Measurements from ENCODE around the gene GUK1. TPM values are rescaled to one million over a fixed set of nuclear protein-coding genes. Genes with fewer than 3 reads are reported as not detected.

GUK1 gene
- total RNA-seq, 6 experiments from 2014 or later: 215 to 313 (median 247) TPM

- no peaks in the 10 kb centered on the region for H3K36me3 Mint-ChIP-seq (ENCODE audit: low read depth)
- H3K27ac Mint-ChIP-seq: no peak overlapping the region
- no peak for DNase-seq
- TF ChIP-seq CTCF (IDR thresholded peaks at IDR 0.05): no peak
- no peak overlapping the region for H3K4me3 Mint-ChIP-seq
- H3K9me3 Mint-ChIP-seq: no peaks in the 10 kb centered on the region
- H3K4me1 Mint-ChIP-seq (ENCODE audit: low read depth): peaks cover 6% of the 10 kb centered on the region; the same call in 1 of the 2 replicates
- no peaks in the 10 kb centered on the region; the same call in 1 of the 2 replicates for H3K27me3 Mint-ChIP-seq (ENCODE audit: insufficient read depth)
Observed at GRCh38 chr1:228156941-228157728, 17.1 kb downstream of the GUK1 start.

DNA sequence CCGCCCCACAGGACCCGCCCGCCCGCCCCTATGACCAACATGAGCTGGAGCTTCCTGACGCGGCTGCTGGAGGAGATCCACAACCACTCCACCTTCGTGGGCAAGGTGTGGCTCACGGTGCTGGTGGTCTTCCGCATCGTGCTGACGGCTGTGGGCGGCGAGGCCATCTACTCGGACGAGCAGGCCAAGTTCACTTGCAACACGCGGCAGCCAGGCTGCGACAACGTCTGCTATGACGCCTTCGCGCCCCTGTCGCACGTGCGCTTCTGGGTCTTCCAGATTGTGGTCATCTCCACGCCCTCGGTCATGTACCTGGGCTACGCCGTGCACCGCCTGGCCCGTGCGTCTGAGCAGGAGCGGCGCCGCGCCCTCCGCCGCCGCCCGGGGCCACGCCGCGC, 17.6 kb downstream of the GUK1 start:
- H3K27ac Mint-ChIP-seq: no peak overlapping the region
- peaks cover 6% of the 10 kb centered on the region; the same call in 1 of the 2 replicates for H3K4me1 Mint-ChIP-seq (ENCODE audit: low read depth)
- no peaks in the 10 kb centered on the region for H3K9me3 Mint-ChIP-seq
- no peak overlapping the region for H3K4me3 Mint-ChIP-seq
- TF ChIP-seq CTCF (IDR thresholded peaks at IDR 0.05): no peak
- DNase-seq: no peak
- no peaks in the 10 kb centered on the region for H3K36me3 Mint-ChIP-seq (ENCODE audit: low read depth)
- H3K27me3 Mint-ChIP-seq (ENCODE audit: insufficient read depth): no peaks in the 10 kb centered on the region; the same call in 1 of the 2 replicates

DNA sequence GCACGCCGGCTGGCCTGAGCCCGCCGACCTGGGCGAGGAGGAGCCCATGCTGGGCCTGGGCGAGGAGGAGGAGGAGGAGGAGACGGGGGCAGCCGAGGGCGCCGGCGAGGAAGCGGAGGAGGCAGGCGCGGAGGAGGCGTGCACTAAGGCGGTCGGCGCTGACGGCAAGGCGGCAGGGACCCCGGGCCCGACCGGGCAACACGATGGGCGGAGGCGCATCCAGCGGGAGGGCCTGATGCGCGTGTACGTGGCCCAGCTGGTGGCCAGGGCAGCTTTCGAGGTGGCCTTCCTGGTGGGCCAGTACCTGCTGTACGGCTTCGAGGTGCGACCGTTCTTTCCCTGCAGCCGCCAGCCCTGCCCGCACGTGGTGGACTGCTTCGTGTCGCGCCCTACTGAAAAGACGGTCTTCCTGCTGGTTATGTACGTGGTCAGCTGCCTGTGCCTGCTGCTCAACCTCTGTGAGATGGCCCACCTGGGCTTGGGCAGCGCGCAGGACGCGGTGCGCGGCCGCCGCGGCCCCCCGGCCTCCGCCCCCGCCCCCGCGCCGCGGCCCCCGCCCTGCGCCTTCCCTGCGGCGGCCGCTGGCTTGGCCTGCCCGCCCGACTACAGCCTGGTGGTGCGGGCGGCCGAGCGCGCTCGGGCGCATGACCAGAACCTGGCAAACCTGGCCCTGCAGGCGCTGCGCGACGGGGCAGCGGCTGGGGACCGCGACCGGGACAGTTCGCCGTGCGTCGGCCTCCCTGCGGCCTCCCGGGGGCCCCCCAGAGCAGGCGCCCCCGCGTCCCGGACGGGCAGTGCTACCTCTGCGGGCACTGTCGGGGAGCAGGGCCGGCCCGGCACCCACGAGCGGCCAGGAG, 18.3 kb downstream of the GUK1 start:
- no peaks in the 10 kb centered on the region for H3K36me3 Mint-ChIP-seq (ENCODE audit: low read depth)
- H3K4me3 Mint-ChIP-seq: no peak overlapping the region

GRCh38 chr1:228159008-228159665, 19.1 kb downstream of the GUK1 start:
- TF ChIP-seq CTCF (IDR thresholded peaks at IDR 0.05): no peak
- Mint-ChIP-seq H3K4me1 (ENCODE audit: low read depth) (peaks cover 6% of the 10 kb centered on the region; the same call in 1 of the 2 replicates), H3K27me3 (ENCODE audit: insufficient read depth) (no peaks in the 10 kb centered on the region; the same call in 1 of the 2 replicates), H3K36me3 (ENCODE audit: low read depth) (0 out of 2 replicates have a peak, but pooled peaks cover under 1% of the 10 kb centered on the region), H3K9me3 (no peaks in the 10 kb centered on the region), H3K4me3 (no peak overlapping the region), H3K27ac (no peak overlapping the region)
- DNase-seq: no peak

More for the DNA sequence above, 18.3 kb downstream of the GUK1 start:
- TF ChIP-seq CTCF (IDR thresholded peaks at IDR 0.05): no peak
- no peaks in the 10 kb centered on the region for H3K9me3 Mint-ChIP-seq
- H3K4me1 Mint-ChIP-seq (ENCODE audit: low read depth): peaks cover 6% of the 10 kb centered on the region; the same call in 1 of the 2 replicates
- H3K27me3 Mint-ChIP-seq (ENCODE audit: insufficient read depth): no peaks in the 10 kb centered on the region; the same call in 1 of the 2 replicates
- no peak overlapping the region for H3K27ac Mint-ChIP-seq
- no peak for DNase-seq

- no peaks in the 10 kb centered on the region; the same call in 1 of the 2 replicates for H3K27me3 Mint-ChIP-seq (ENCODE audit: insufficient read depth)
- H3K27ac Mint-ChIP-seq: no peak overlapping the region
Observed at GRCh38 chr1:228160201-228160761, 20.2 kb downstream of the GUK1 start.

More at GRCh38 chr1:228160201-228160761, 20.2 kb downstream of the GUK1 start:
- Mint-ChIP-seq H3K4me1 (ENCODE audit: low read depth) (peaks cover 16% of the 10 kb centered on the region), H3K36me3 (ENCODE audit: low read depth) (0 out of 2 replicates have a peak, but pooled peaks cover 6% of the 10 kb centered on the region), H3K9me3 (no peaks in the 10 kb centered on the region), H3K4me3 (no peak overlapping the region)
- DNase-seq: no peak
- no peak for TF ChIP-seq CTCF (IDR thresholded peaks at IDR 0.05)

Measured in HFFc6 (cell line).